ENCODE results near the gene EXOSC5.

- no peak for TF ChIP-seq CTCF (IDR thresholded peaks at IDR 0.05)
- no peak for TF ChIP-seq POLR2A (IDR thresholded peaks at IDR 0.05)
Observed at GRCh38 chr19:41398598-41398997, 1.4 kb upstream of the EXOSC5 start.

All from body of pancreas (tissue), 4 donors.